B cell (primary cell): Measurements from ENCODE around the gene LRRC47. TPM values are rescaled to one million over a fixed set of nuclear protein-coding genes. Genes with fewer than 3 reads are reported as not detected.

Experiments
- ATAC-seq: fragments of 200-7000 bp; cut with Tn5 transposase; one replicate; pipeline ENCODE4 v1.10.0; 2021; ENCODE audit warnings: low read depth, mild to moderate bottlenecking, moderate number of reproducible peaks, moderate library complexity
- CTCF ChIA-PET: fragments of 350-600 bp; sonication (Branson Sonifier 250); formaldehyde crosslinking; loops from one replicate; lab custom pipeline; 2021; ENCODE audit warnings: antibody characterized with exemption, inconsistent platforms; lab: Charles Lee
- POLR2A ChIA-PET: fragments of 350-600 bp; sonication (Branson Sonifier 250); formaldehyde crosslinking; loops from one replicate; lab custom pipeline; 2021; ENCODE audit warnings: antibody characterized with exemption; lab: Charles Lee
- DNase-seq: peaks from one replicate; pipeline ENCODE4 v3.0.0; 2013
- H2AFZ ChIP-seq: 2 replicates; pipeline ENCODE4 v1.6.1; 2012; ENCODE audit warnings: mild to moderate bottlenecking, low read depth, low read length; ENCODE audit not compliant: insufficient read depth, poor library complexity, severe bottlenecking
- H3K27ac ChIP-seq, 2 donors: 1 replicate in 1 of 2; 2 replicates in 1 of 2; pipeline ENCODE4 v1.5.1; 2012 to 2013; ENCODE audit warnings: low read length in 2 of 2, mild to moderate bottlenecking in 2 of 2, moderate library complexity in 1 of 2
- H3K27me3 ChIP-seq, 4 experiments: fragments of 200-600 bp in 1 of 4; sonication (generic) in 1 of 4; replicated peaks in 1 of 4; 1 replicate in 2 of 4; 2 replicates in 2 of 4; pipeline versions ENCODE4 v1.6.1 to v1.7.0; 2013 to 2016; ENCODE audit warnings: low read length in 3 of 4, mild to moderate bottlenecking in 2 of 4, mixed read lengths in 1 of 4, moderate library complexity in 1 of 4; ENCODE audit not compliant: insufficient read depth in 4 of 4, control insufficient read depth in 3 of 4; ENCODE audit errors: control extremely low read depth in 1 of 4
- H3K36me3 ChIP-seq, 2 experiments: replicated peaks in 1 of 2; 1 replicate in 1 of 2; 2 replicates in 1 of 2; pipeline versions ENCODE4 v1.6.1 to v1.7.1; 2013; ENCODE audit warnings: low read length in 1 of 2; ENCODE audit not compliant: insufficient read depth in 2 of 2, control insufficient read depth in 1 of 2; ENCODE audit errors: control extremely low read depth in 1 of 2, extremely low read depth in 1 of 2
- H3K4me1 ChIP-seq, 2 donors: fragments of 200-600 bp in 1 of 2; sonication (generic) in 1 of 2; 1 replicate in 1 of 2; 2 replicates in 1 of 2; pipeline versions ENCODE4 v1.5.1 to v1.6.1; 2013 to 2017; ENCODE audit warnings: low read length in 2 of 2; ENCODE audit not compliant: control insufficient read depth in 2 of 2, insufficient read depth in 2 of 2
- H3K4me2 ChIP-seq: replicated peaks from 2 replicates; pipeline ENCODE3; 2012; ENCODE audit warnings: mild to moderate bottlenecking, low read depth, low read length; ENCODE audit not compliant: poor library complexity, severe bottlenecking
- H3K4me3 ChIP-seq, 5 experiments: fragments of 200-600 bp in 1 of 5; sonication (generic) in 1 of 5; 1 replicate in 3 of 5; 2 replicates in 2 of 5; pipeline versions ENCODE4 v1.5.1 to v1.7.0; 2011 to 2016; ENCODE audit warnings: low read length in 4 of 5, mild to moderate bottlenecking in 4 of 5, low read depth in 2 of 5, control low read depth in 1 of 5, moderate library complexity in 1 of 5; ENCODE audit not compliant: insufficient read depth in 1 of 5; ENCODE audit errors: control extremely low read depth in 1 of 5, extremely low read depth in 1 of 5
- H3K79me2 ChIP-seq: fragments of 200-600 bp; sonication (generic); one replicate; pipeline ENCODE4 v1.6.0; 2016; ENCODE audit warnings: low read length; ENCODE audit not compliant: control insufficient read depth, insufficient read depth
- H3K9ac ChIP-seq: fragments of 200-600 bp; sonication (generic); 2 replicates; pipeline ENCODE4 v1.6.1; 2017; ENCODE audit warnings: mild to moderate bottlenecking, low read length, moderate library complexity
- H3K9me3 ChIP-seq, 3 donors: one replicate each; pipeline versions ENCODE4 v1.6.1 to v1.7.1; 2013; ENCODE audit warnings: low read length in 2 of 3; ENCODE audit not compliant: control insufficient read depth in 2 of 3, insufficient read depth in 1 of 3; ENCODE audit errors: control extremely low read depth in 1 of 3
- H4K20me1 ChIP-seq: 2 replicates; pipeline ENCODE4 v1.6.0; 2012; ENCODE audit warnings: mild to moderate bottlenecking, low read length; ENCODE audit not compliant: insufficient read depth, control insufficient read depth, poor library complexity, severe bottlenecking
- H3K27ac Mint-ChIP-seq: one replicate; pipeline ENCODE4 v1.8.0; 2021; ENCODE audit warnings: mixed read lengths
- H3K27me3 Mint-ChIP-seq: one replicate; pipeline ENCODE4 v1.8.0; 2021; ENCODE audit warnings: mixed read lengths
- H3K4me1 Mint-ChIP-seq: one replicate; pipeline ENCODE4 v1.8.0; 2021; ENCODE audit warnings: mixed read lengths
- H3K4me3 Mint-ChIP-seq: one replicate; pipeline ENCODE4 v1.8.0; 2021; ENCODE audit warnings: mixed read lengths
- H3K9me3 Mint-ChIP-seq: one replicate; pipeline ENCODE4 v1.8.0; 2022; ENCODE audit warnings: mixed read lengths; ENCODE audit not compliant: insufficient read depth
- EZH2 ChIP-seq: IDR thresholded peaks from 2 replicates; pipeline ENCODE4 v1.6.1; 2012; ENCODE audit warnings: borderline replicate concordance, low read depth, mild to moderate bottlenecking, moderate library complexity, low read length; ENCODE audit not compliant: insufficient read depth, poor library complexity, severe bottlenecking
- WGBS: methylation state at CpG from one replicate; pipeline ENCODE4 v1.1.5; 2013; ENCODE audit warnings: missing lambda C conversion rate; ENCODE audit not compliant: insufficient coverage; 5-methylcytosine and 5-hydroxymethylcytosine counted together
- intact Hi-C: fragments of 100-400 bp; cut with micrococcal nuclease; formaldehyde crosslinking; loops from one replicate; pipeline ENCODE4 v1.10.0; 2022
- polyA plus RNA-seq: library from polyadenylated mRNA; depleted of rRNA; stranded (reverse); fragments of >200 nt; gene quantifications from 2 replicates; pipeline ENCODE4 v1.2.3, GENCODE V29; 2012
- total RNA-seq, 2 donors: library from RNA; stranded (reverse); fragments of 120-200 nt in 1 of 2; gene quantifications; 1 replicate in 1 of 2; 2 replicates in 1 of 2; pipeline versions ENCODE4 v1.2.3 to v1.2.4, GENCODE V29; 2013 to 2022
- TF ChIP-seq, protein P1 (sequence below): fragments of 200-600 bp; IDR thresholded peaks from one replicate; pipeline ENCODE4 v1.8.0; 2022; ENCODE audit warnings: antibody characterized with exemption, mild to moderate bottlenecking

Gene LRRC47
- total and polyA plus RNA-seq, 2 donors (not counting 1 experiment from before 2014, with no cell fraction given), result 16.7 to 48.2 TPM

DNA sequence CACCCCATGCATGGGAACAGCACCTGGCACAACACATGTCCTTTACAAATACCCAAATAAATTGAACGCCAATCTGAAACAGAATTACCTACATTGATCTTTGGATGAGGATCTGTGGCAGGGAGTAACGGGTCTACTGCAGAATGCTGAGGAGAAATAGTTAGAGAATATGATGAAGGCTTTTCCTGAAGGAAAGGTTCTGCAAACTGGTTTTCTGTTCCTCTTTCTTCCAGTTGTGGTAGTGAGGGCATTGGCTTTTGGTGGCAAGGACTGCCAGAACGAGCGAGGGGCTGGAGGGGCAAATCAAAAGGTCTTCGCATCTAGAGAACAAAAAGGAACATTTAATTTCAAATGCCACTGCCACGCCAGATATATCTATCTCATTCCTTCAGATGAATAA is 40.9 kb upstream of the LRRC47 start:
- no peak for TF ChIP-seq EZH2
- TF ChIP-seq, protein P1, sequence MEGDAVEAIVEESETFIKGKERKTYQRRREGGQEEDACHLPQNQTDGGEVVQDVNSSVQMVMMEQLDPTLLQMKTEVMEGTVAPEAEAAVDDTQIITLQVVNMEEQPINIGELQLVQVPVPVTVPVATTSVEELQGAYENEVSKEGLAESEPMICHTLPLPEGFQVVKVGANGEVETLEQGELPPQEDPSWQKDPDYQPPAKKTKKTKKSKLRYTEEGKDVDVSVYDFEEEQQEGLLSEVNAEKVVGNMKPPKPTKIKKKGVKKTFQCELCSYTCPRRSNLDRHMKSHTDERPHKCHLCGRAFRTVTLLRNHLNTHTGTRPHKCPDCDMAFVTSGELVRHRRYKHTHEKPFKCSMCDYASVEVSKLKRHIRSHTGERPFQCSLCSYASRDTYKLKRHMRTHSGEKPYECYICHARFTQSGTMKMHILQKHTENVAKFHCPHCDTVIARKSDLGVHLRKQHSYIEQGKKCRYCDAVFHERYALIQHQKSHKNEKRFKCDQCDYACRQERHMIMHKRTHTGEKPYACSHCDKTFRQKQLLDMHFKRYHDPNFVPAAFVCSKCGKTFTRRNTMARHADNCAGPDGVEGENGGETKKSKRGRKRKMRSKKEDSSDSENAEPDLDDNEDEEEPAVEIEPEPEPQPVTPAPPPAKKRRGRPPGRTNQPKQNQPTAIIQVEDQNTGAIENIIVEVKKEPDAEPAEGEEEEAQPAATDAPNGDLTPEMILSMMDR, result no peak
- no peaks in the 10 kb centered on the region for H4K20me1 ChIP-seq
- 100% methylated on average over 1 of the region's 6 CpGs for WGBS
- Mint-ChIP-seq H3K27me3 (no peaks in the 10 kb centered on the region), H3K9me3 (peaks cover 3% of the 10 kb centered on the region), H3K4me1 (peaks cover 18% of the 10 kb centered on the region), H3K27ac (peak overlapping the region; percentile 15), H3K4me3 (no peak overlapping the region)
- H3K27me3 ChIP-seq, result no peaks in the 10 kb centered on the region
- no peak overlapping the region for H2AFZ ChIP-seq
- H3K79me2 ChIP-seq, result no peaks in the 10 kb centered on the region
- intact Hi-C loops, result no loop called here
- no peak overlapping the region for H3K4me2 ChIP-seq
- DNase-seq (no peak), ATAC-seq (no peak)
- H3K9ac ChIP-seq, result no peak overlapping the region
- POLR2A ChIA-PET, result no interaction called here
- H3K27ac ChIP-seq, result no peak overlapping the region
- H3K4me1 ChIP-seq, result peaks cover 0 to 6% of the 10 kb centered on the region in 2 donors
- CTCF ChIA-PET, result no interaction called here
- H3K4me3 ChIP-seq, result no peak overlapping the region
- peaks cover 22 to 44% of the 10 kb centered on the region in 2 experiments for H3K36me3 ChIP-seq
- H3K9me3 ChIP-seq, result peaks cover 0 to 14% (median 1%) of the 10 kb centered on the region in 3 donors

DNA sequence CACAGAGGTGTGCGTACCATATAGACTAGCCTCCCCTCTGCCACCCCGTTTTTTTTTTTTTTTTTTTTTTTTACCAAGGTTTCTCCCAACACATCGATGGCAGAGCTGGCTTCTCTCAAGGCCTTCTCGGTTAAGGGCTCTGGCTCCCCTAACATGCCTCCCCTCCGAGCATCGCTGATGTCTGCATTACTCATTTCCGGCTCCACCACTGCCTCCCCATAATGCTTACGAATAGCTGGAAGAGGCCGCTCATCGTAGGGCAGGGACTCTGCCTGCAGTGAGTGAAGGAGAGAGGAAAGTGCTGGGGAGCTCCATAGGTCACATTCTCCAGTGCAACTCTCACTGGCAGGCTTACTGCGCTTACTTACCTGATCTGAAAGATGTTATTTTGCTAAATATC is 40.1 kb upstream of the LRRC47 start:
- 97% methylated on average over 5 of the region's 11 CpGs for WGBS
- Histone ChIP-seq H3K4me3 (no peak overlapping the region), H3K27ac (no peak overlapping the region), H3K27me3 (no peaks in the 10 kb centered on the region), H3K4me2 (no peak overlapping the region), H3K36me3 (peaks cover 22 to 52% of the 10 kb centered on the region in 2 experiments), H3K4me1 (peaks cover 0 to 6% of the 10 kb centered on the region in 2 donors), H4K20me1 (no peaks in the 10 kb centered on the region), H3K9ac (no peak overlapping the region), H2AFZ (no peak overlapping the region), H3K79me2 (no peaks in the 10 kb centered on the region), H3K9me3 (peaks cover 0 to 14% (median 1%) of the 10 kb centered on the region in 3 donors)
- ChIA-PET POLR2A (no interaction called here), CTCF (no interaction called here)
- H3K4me3 Mint-ChIP-seq, result no peak overlapping the region
- no peak overlapping the region for H3K27ac Mint-ChIP-seq
- peaks cover 14% of the 10 kb centered on the region for H3K4me1 Mint-ChIP-seq
- no peak for TF ChIP-seq EZH2
- TF ChIP-seq, protein P1, result no peak
- DNase-seq (no peak), ATAC-seq (no peak)
- peaks cover 3% of the 10 kb centered on the region for H3K9me3 Mint-ChIP-seq
- H3K27me3 Mint-ChIP-seq, result no peaks in the 10 kb centered on the region
- intact Hi-C loops, result no loop called here
